MM.1S (cell line): ENCODE results near the gene HOXD11.

Source experiments
- EZH2phosphoT487 ChIP-seq: fragments of 300-600 bp; sonication (generic); IDR thresholded peaks from 2 replicates; pipeline ENCODE4 v1.6.1; 2018; ENCODE audit warnings: antibody characterized with exemption, low read length
- TF ChIP-seq, protein P1 (sequence below): fragments of 300-600 bp; sonication (generic); IDR thresholded peaks from 2 replicates; pipeline ENCODE4 v1.5.1; 2016; ENCODE audit warnings: antibody characterized with exemption, low read length, mixed read lengths

DNA sequence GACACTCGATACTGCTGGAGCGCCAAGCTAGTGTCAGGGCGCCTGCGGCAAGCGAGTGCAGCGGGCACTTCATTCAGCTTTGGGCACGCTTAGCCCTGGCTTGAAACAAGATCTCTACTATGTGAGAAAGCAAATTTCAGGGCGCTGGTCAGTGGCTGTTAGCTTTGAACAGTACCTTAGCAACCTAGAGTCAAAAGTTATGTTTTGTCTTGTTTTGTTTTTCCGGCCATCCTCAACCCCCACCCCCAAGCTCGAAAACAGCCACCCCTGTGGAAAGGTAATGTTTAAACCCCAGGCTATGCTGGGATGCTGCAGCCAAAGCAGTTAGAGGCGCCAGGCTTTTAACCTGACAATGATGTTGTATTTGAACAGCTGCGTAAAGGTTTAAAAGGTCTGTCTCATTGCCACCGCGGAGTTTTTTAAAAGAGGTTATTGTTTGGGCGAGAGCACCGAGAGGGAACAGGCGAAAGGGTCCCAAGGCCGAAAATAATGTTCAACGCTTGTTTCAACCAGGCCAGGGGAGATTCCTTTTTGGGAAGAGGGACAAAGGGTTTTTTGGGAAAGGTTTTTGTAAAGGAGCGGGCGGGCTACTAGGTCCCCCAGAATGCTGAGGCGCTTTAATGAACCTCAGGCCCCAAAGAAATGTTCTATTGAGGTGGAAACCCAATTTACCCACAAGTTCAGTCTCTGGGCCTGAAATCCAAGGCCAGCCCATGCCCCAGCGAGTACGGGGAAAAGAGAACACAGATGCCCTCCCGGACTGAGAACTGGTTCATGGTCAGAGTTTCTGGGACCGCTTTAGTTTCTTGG is 7.2 kb downstream of the HOXD11 start:
- TF ChIP-seq, protein P1, sequence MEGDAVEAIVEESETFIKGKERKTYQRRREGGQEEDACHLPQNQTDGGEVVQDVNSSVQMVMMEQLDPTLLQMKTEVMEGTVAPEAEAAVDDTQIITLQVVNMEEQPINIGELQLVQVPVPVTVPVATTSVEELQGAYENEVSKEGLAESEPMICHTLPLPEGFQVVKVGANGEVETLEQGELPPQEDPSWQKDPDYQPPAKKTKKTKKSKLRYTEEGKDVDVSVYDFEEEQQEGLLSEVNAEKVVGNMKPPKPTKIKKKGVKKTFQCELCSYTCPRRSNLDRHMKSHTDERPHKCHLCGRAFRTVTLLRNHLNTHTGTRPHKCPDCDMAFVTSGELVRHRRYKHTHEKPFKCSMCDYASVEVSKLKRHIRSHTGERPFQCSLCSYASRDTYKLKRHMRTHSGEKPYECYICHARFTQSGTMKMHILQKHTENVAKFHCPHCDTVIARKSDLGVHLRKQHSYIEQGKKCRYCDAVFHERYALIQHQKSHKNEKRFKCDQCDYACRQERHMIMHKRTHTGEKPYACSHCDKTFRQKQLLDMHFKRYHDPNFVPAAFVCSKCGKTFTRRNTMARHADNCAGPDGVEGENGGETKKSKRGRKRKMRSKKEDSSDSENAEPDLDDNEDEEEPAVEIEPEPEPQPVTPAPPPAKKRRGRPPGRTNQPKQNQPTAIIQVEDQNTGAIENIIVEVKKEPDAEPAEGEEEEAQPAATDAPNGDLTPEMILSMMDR: no peak
- no peak for TF ChIP-seq EZH2phosphoT487
